Hematopoietic multipotent progenitor cell treated with erythropoietin and hydrocortisone succinate and interleukin-3 and kit ligand, for 8 days (in vitro differentiated cells): ENCODE measurements around the gene CDH10.

ENCODE experiments used
- DNase-seq: peaks from one replicate; pipeline ENCODE4 v3.0.0-alpha.2; 2015

Gene CDH10

GRCh38 chr5:24644761-24645160, at the start of gene CDH10:
Gene CDH10, minus strand, starts transcription at chr5:24644978. Its CDS starts 51,488 bp downstream, at chr5:24593490.
- no peak for DNase-seq

GRCh38 chr5:24693609-24694008, 48.8 kb upstream of the CDH10 start:
- no peak for DNase-seq

DNA sequence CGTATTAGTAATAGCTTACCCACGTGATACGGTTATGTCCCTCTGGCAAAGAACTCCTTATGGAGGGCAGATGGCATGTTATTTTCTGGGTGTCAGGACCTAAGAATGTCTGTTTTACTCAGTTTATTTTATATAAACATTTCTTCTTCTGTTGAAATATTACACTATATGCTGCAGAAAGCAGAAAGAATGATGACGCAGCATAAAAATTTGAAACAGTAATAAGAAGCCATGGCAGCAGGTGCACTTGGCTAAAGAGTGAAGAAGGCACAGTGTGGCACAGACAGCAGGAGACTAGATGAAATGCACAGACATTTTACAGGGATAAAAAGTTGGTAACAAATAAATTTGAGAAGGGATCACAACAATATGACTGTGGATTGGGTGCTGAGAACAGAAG, 46.3 kb upstream of the CDH10 start:
- DNase-seq, result no peak

- no peak for DNase-seq
These were observed 36.3 kb upstream of the CDH10 start for GRCh38 chr5:24681106-24681505.

- no peak for DNase-seq
These were observed 23.3 kb upstream of the CDH10 start for GRCh38 chr5:24668050-24668449.

DNA sequence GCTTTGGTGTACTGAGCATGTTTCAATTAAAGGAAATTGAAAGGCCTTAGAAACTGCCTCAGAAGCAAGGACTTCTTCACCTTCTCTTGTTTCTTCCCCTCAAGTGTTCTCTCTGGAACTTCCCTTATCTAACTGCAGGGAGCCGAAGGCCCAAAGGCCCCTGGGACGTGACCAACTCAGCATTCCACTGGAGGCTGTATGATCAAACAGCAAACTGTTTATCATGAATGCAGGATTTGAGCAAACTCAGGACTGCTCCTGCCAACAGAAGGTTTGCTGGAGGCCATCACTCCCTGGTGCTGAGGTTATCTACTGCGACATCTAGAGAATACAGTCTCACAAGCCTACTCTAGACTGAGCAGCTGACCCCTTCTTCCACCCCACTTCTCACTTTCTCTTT, 4.8 kb upstream of the CDH10 start:
- no peak for DNase-seq

- no peak for DNase-seq
These were observed 2.1 kb upstream of the CDH10 start for GRCh38 chr5:24646915-24647314.

- DNase-seq, result no peak
These were observed 705 bp upstream of the CDH10 start for GRCh38 chr5:24645483-24645882.

- no peak for DNase-seq
These were observed 898 bp downstream of the CDH10 start for GRCh38 chr5:24643880-24644279.

DNA sequence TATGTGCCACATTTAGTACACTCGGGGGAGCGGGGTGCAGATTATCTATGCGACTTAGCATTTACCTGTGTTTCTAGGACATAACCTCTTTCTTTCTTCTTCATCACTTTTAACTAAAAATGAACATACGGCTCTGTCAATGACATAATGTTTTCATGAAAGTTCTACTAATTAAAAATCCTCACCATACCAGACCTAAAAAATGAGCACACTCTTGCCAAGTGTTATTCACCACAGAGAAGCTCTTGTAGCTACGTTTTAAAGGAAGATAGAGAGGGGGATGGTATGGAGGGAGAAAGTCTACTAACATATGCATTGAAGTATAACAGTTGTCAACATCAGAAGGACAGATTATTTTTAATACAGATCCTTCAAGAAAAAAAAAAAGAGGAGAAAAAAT, 1.6 kb downstream of the CDH10 start:
- no peak for DNase-seq

GRCh38 chr5:24642022-24642421, 2.8 kb downstream of the CDH10 start:
- peak; percentile 18 for DNase-seq

DNA sequence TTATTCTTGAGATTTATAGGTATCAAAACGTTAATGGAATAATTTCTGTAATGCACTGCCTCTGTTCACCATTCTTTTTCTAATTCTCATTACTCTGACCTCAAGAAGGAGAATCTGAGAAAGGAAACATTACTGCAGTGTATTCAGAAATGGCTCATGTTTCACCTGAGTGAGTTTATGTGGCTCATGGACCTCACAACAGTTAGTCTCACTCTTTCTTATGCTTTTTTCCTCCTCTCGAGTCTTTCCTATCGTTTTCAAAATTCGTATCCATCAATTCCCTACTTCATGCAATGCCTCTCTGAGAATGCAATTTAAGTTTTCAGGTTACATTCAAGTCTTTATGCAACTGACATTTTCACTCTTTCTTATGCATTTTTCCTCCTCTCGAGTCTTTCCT, 9.6 kb downstream of the CDH10 start:
- no peak for DNase-seq

DNA sequence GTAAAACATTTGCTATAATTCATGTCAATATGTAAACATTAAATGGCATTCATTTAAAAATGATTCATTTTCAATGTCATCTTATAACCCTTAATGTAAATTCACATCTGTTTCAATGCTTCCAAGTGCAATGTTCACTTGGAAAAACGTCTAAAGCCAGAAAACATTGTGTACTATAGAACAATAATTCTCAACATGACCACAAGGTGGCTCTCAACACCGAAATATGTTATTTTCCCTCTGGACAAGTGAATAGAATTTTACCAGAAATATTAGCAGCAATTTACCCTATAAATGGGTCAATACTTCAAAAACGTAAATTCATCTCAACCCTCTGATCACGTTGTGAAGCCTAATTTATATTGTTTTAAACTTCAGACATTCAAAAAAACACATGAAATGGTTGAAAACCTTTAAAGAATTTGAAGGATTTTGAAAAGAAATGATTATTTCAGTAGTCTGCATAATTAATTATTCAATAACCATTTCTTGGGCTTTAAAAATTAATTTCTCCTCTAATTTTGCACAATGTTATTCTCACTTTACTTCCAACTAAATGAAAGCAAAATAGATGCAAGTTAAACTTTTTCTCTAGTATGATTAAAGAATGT, 11.0 kb downstream of the CDH10 start:
- DNase-seq, result peak; percentile 46

DNA sequence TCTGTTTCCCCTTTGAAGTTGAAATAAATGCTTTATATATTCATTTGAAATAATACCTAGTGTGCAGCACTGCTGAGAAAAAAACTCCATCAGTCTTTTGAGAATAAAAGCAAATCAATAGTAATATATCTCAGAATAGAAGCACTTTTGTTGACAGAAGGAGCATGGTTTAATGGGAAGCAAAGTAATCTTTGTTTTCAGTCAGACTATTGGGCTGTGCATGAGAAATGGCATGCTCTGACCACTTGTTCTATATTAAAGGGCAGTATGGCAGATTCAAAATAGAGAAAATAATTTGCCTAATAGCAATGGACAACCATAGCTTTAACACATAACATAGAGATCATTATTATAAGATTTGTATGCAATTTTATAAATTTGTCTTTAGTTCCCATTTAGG, 12.4 kb downstream of the CDH10 start:
- no peak for DNase-seq

- DNase-seq, result no peak
These were observed 13.9 kb downstream of the CDH10 start for GRCh38 chr5:24630918-24631317.

DNA sequence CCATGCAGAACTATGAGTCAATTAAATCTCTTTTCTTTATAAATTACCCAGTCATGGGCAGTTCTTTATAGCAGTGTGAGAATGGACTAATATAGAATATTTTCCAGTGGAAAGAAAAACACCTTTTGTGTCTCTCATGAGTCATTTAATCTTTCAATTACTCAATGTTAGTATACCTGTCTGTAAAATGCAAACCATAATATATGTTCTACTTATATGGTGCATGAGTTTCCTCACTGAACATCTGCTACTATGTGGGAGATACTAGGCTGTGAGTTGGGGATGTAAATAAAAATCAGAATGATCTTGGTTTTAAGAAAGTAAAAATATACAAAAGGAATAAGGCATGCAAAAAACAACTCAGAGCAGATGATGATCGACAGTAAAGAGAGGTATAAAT, 15.0 kb downstream of the CDH10 start:
- no peak for DNase-seq

DNA sequence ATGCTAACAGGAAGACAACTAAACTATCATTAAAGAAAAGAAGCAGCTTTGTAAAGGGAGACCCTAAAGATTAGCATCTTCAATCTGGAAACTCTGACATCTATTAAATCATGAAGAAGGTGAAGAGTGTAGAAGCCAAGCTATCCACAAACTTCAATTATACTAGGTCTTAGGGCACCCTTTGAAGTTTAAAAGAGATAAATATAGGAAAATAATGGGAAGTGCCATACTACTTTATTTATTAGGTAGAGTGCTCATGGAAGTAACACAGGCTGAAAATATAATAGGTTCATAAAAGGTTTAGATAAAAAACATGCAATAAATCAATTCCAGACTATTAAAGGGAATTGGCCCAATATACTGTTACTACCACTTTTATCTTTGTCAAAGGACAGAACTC, 19.9 kb downstream of the CDH10 start:
- DNase-seq, result no peak

DNA sequence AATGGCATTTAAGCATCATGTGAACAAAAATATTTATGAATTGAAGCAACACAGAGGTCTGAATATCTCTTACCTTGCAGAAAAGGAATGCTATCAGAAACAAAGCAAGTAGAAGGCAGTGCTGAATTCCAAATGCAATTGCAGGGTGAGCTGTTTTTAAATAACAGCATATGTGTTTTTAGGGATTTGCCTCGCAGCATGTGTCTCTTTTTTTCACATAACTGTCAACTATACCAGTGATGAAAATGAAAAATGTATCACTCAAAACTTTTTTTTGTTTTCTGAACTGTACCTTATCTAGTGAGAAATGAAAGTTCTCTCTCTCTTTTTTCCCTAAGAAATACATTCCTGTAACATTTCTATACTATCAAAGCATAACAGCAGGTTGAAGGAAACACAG, 21.2 kb downstream of the CDH10 start:
- no peak for DNase-seq

DNA sequence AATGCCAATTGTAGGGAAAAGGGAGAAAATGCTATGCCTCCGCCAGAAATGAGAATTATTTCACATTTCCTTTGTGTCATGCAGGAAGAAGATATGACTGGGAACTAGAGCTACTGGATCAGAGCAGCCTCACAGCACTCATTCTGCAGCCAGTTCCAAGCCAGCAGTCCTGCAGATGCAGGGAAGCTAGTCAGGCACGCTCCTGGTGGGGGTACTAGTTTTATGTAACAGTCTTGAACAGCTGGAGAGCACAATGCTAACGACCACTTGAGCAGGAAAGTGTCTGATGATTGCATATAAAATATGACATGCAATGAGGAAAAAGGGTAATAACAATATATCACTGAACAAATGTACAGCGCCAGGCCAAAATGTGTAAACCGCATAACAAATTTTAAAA, 21.7 kb downstream of the CDH10 start:
- no peak for DNase-seq

DNA sequence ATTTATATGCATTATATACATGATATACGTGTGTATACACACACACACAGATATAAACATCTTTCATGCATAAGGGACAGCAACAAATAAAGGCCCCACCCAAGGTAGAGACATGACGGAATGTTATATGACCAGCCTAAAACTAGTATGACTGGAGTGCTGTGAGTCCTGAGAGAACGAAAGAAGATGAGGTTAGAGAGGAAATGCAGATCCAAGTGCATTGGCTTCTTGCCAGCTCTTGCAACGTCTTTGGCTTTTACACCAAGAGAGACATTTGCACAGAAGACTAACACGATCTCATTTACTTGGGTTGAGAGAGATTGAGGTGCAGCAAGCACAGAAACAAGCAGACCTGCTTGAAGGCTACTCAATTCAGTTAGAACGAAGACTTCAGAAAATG, 23.0 kb downstream of the CDH10 start:
- DNase-seq, result no peak

GRCh38 chr5:24616566-24616965, 28.2 kb downstream of the CDH10 start:
- no peak for DNase-seq

GRCh38 chr5:24615159-24615558, 29.6 kb downstream of the CDH10 start:
- DNase-seq, result no peak

DNA sequence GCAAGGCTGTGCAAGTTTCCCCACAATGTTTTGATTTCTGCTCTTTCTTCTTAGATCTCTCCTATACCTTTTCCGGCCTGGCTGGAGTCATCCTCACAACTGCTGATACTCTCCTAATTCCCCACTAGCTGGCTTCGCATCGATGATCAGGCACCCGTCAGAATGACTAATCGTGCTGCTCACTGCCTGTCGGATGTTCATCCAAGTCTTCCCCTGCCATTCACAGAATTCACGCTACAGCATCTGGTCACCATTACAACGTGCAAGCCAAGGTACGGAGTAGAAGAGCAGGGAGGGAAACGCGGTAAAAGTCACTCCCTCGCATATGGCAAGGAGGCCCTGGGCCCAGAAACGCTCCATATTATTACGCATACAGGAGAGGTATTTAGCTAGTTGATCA, 35.1 kb downstream of the CDH10 start:
- no peak for DNase-seq

DNA sequence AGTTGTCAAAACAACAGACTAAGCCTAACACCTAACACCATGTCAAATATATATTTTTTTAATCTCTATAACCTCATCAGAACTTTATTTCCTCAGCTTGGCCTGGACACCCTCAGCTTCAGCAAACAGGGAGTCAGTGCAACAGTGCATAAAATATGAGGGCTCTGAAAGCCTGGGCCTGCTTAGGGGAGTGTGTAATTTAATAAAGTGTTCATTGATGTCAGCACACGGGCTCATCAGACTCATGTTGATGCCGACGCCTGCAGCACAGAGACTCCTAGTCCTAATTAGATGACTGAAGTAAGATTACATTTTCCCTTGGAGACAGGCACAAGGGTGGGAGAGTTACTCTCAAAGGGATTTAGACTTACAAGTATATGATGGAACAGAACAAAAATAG, 37.8 kb downstream of the CDH10 start:
- no peak for DNase-seq

- DNase-seq, result no peak
These were observed 42.6 kb downstream of the CDH10 start for GRCh38 chr5:24602188-24602587.

DNA sequence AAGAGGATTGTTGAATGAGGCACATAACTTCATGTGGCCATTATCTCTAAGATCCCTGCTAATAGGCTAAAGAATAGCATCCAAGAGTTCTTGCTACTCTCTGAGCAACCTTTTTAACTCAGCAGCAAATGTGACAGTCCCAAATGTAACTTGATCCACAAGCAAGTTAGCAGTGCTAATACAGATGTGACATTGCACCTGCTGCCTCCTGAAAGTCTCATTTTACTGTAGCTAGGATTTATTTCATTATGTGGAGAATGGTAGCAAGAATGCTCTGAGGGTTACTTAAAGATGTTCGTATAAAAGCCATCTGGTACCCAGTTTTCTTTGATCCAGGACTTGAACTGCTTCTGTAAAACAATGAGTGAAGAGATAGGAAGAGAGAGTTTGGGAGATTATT, 45.8 kb downstream of the CDH10 start:
- no peak for DNase-seq
